ENCODE data around the gene TMEM131. TPM values are rescaled to one million over a fixed set of nuclear protein-coding genes. Genes with fewer than 3 reads are reported as not detected.
"Not testable (repeated sequence)": the region's sequence is repeated elsewhere in the genome, so short reads cannot be mapped to it uniquely, and the experiment has no call there.

Gene TMEM131
- 68.6 TPM for total RNA-seq
- 18.2 TPM for polyA plus RNA-seq

- no peaks in the 10 kb centered on the region for H3K36me3 ChIP-seq (ENCODE audit: insufficient read depth)
- H3K4me3 ChIP-seq (ENCODE audit: low read depth, low read length): peak within 1 kb of the TSS; percentile 89
- peak; percentile 73 for DNase-seq (ENCODE audit: extremely low spot score)
- peak within 1 kb of the TSS; percentile 96 for H3K27ac ChIP-seq (ENCODE audit: low read depth)
- under 1% methylated on average over 88 of the region's 88 CpGs for WGBS
- H3K4me1 ChIP-seq (ENCODE audit: insufficient read depth): no peaks in the 10 kb centered on the region
Measured at GRCh38 chr2:97995734-97996624, at the start of gene TMEM131. Gene TMEM131, minus strand, starts transcription at chr2:97995948. Its CDS starts 286 bp downstream, at chr2:97995662.

- H3K4me3 ChIP-seq (ENCODE audit: low read depth, low read length); H3K36me3 ChIP-seq (ENCODE audit: insufficient read depth); H3K4me1 ChIP-seq (ENCODE audit: insufficient read depth); DNase-seq (ENCODE audit: extremely low spot score); H3K27ac ChIP-seq (ENCODE audit: low read depth): not testable (repeated sequence)
- 98% methylated on average over 2 of the region's 2 CpGs for WGBS
Measured at GRCh38 chr2:98044730-98045129, 49.0 kb upstream of the TMEM131 start.

- WGBS: 93% methylated on average over 1 of the region's 1 CpG
- no peak for DNase-seq (ENCODE audit: extremely low spot score)
- Histone ChIP-seq H3K4me1 (ENCODE audit: insufficient read depth) (no peaks in the 10 kb centered on the region), H3K36me3 (ENCODE audit: insufficient read depth) (no peaks in the 10 kb centered on the region), H3K27ac (ENCODE audit: low read depth) (no peak overlapping the region), H3K4me3 (ENCODE audit: low read depth, low read length) (no peak overlapping the region)
Measured at GRCh38 chr2:98043101-98043500, 47.4 kb upstream of the TMEM131 start.

GRCh38 chr2:98040331-98040939, 44.7 kb upstream of the TMEM131 start:
- no peak overlapping the region for H3K27ac ChIP-seq (ENCODE audit: low read depth)
- DNase-seq (ENCODE audit: extremely low spot score): no peak
- no peak overlapping the region for H3K4me3 ChIP-seq (ENCODE audit: low read depth, low read length)
- no peaks in the 10 kb centered on the region for H3K4me1 ChIP-seq (ENCODE audit: insufficient read depth)
- no peaks in the 10 kb centered on the region for H3K36me3 ChIP-seq (ENCODE audit: insufficient read depth)
- 35% methylated on average over 8 of the region's 8 CpGs for WGBS

GRCh38 chr2:98039085-98039756, 43.5 kb upstream of the TMEM131 start:
- H3K4me3 ChIP-seq (ENCODE audit: low read depth, low read length): no peak overlapping the region
- no peaks in the 10 kb centered on the region for H3K36me3 ChIP-seq (ENCODE audit: insufficient read depth)
- 71% methylated on average over 12 of the region's 12 CpGs for WGBS
- H3K4me1 ChIP-seq (ENCODE audit: insufficient read depth): no peaks in the 10 kb centered on the region
- no peak overlapping the region for H3K27ac ChIP-seq (ENCODE audit: low read depth)
- DNase-seq (ENCODE audit: extremely low spot score): no peak

- no peaks in the 10 kb centered on the region for H3K36me3 ChIP-seq (ENCODE audit: insufficient read depth)
- H3K4me1 ChIP-seq (ENCODE audit: insufficient read depth): no peaks in the 10 kb centered on the region
- WGBS: 61% methylated on average over 2 of the region's 2 CpGs
- no peak for DNase-seq (ENCODE audit: extremely low spot score)
- no peak overlapping the region for H3K27ac ChIP-seq (ENCODE audit: low read depth)
- H3K4me3 ChIP-seq (ENCODE audit: low read depth, low read length): no peak overlapping the region
Measured at GRCh38 chr2:98037666-98038336, 42.1 kb upstream of the TMEM131 start.

GRCh38 chr2:98037206-98037605, 41.5 kb upstream of the TMEM131 start:
- no peak for DNase-seq (ENCODE audit: extremely low spot score)
- no peak overlapping the region for H3K4me3 ChIP-seq (ENCODE audit: low read depth, low read length)
- no peaks in the 10 kb centered on the region for H3K36me3 ChIP-seq (ENCODE audit: insufficient read depth)
- 32% methylated on average over 2 of the region's 2 CpGs for WGBS
- no peaks in the 10 kb centered on the region for H3K4me1 ChIP-seq (ENCODE audit: insufficient read depth)
- no peak overlapping the region for H3K27ac ChIP-seq (ENCODE audit: low read depth)

- no peak overlapping the region for H3K27ac ChIP-seq (ENCODE audit: low read depth)
- WGBS: 44% methylated on average over 8 of the region's 8 CpGs
- no peak overlapping the region for H3K4me3 ChIP-seq (ENCODE audit: low read depth, low read length)
- H3K4me1 ChIP-seq (ENCODE audit: insufficient read depth): no peaks in the 10 kb centered on the region
- no peak for DNase-seq (ENCODE audit: extremely low spot score)
- no peaks in the 10 kb centered on the region for H3K36me3 ChIP-seq (ENCODE audit: insufficient read depth)
Measured at GRCh38 chr2:98036349-98037000, 40.7 kb upstream of the TMEM131 start.

- no peak overlapping the region for H3K4me3 ChIP-seq (ENCODE audit: low read depth, low read length)
- no peaks in the 10 kb centered on the region for H3K36me3 ChIP-seq (ENCODE audit: insufficient read depth)
- H3K27ac ChIP-seq (ENCODE audit: low read depth): no peak overlapping the region
- no peaks in the 10 kb centered on the region for H3K4me1 ChIP-seq (ENCODE audit: insufficient read depth)
- no peak for DNase-seq (ENCODE audit: extremely low spot score)
- WGBS: 83% methylated on average over 14 of the region's 14 CpGs
Measured at GRCh38 chr2:98034745-98035144, 39.0 kb upstream of the TMEM131 start.

- DNase-seq (ENCODE audit: extremely low spot score): no peak
- Histone ChIP-seq H3K4me3 (ENCODE audit: low read depth, low read length) (no peak overlapping the region), H3K36me3 (ENCODE audit: insufficient read depth) (no peaks in the 10 kb centered on the region), H3K4me1 (ENCODE audit: insufficient read depth) (no peaks in the 10 kb centered on the region), H3K27ac (ENCODE audit: low read depth) (no peak overlapping the region)
- WGBS: 94% methylated on average over 2 of the region's 2 CpGs
Measured at GRCh38 chr2:98032086-98032485, 36.3 kb upstream of the TMEM131 start.

GRCh38 chr2:98029718-98030222, 34.0 kb upstream of the TMEM131 start:
- no peaks in the 10 kb centered on the region for H3K4me1 ChIP-seq (ENCODE audit: insufficient read depth)
- H3K36me3 ChIP-seq (ENCODE audit: insufficient read depth): no peaks in the 10 kb centered on the region
- DNase-seq (ENCODE audit: extremely low spot score): no peak
- H3K4me3 ChIP-seq (ENCODE audit: low read depth, low read length): no peak overlapping the region
- 90% methylated on average over 6 of the region's 6 CpGs for WGBS
- H3K27ac ChIP-seq (ENCODE audit: low read depth): no peak overlapping the region

- Histone ChIP-seq H3K4me3 (ENCODE audit: low read depth, low read length) (no peak overlapping the region), H3K4me1 (ENCODE audit: insufficient read depth) (no peaks in the 10 kb centered on the region), H3K27ac (ENCODE audit: low read depth) (no peak overlapping the region), H3K36me3 (ENCODE audit: insufficient read depth) (no peaks in the 10 kb centered on the region)
- DNase-seq (ENCODE audit: extremely low spot score): no peak
- WGBS: 92% methylated on average over 12 of the region's 12 CpGs
Measured at GRCh38 chr2:98028931-98029717, 33.4 kb upstream of the TMEM131 start.

Measured in urinary bladder (tissue), 4 donors.